Activated B cell treated with CpG ODN at 0.5 μM for 24 hours (primary cell): ENCODE data around the gene CYB5B. TPM values are rescaled to one million over a fixed set of nuclear protein-coding genes. Genes with fewer than 3 reads are reported as not detected.

Source experiments
- ATAC-seq: fragments of 200-7000 bp; cut with Tn5 transposase; one replicate; pipeline ENCODE4 v1.10.0; 2021; ENCODE audit warnings: low read depth, mild to moderate bottlenecking, moderate library complexity
- CTCF ChIA-PET: fragments of 350-600 bp; sonication (Branson Sonifier 250); formaldehyde crosslinking; loops from one replicate; lab custom pipeline; 2021; ENCODE audit warnings: antibody characterized with exemption; lab: Charles Lee
- POLR2A ChIA-PET: fragments of 350-600 bp; sonication (Branson Sonifier 250); formaldehyde crosslinking; loops from one replicate; lab custom pipeline; 2021; ENCODE audit warnings: antibody characterized with exemption; lab: Charles Lee
- DNase-seq: peaks from one replicate; pipeline ENCODE4 v3.0.0; 2022
- H3K27ac Mint-ChIP-seq: one replicate; pipeline ENCODE4 v1.8.0; 2020; ENCODE audit warnings: mixed read lengths
- H3K27me3 Mint-ChIP-seq: one replicate; pipeline ENCODE4 v1.8.0; 2021; ENCODE audit warnings: mixed read lengths
- H3K36me3 Mint-ChIP-seq: one replicate; pipeline ENCODE4 v1.8.0; 2021; ENCODE audit warnings: low read depth, mixed read lengths
- H3K4me1 Mint-ChIP-seq: one replicate; pipeline ENCODE4 v1.8.0; 2021; ENCODE audit warnings: mixed read lengths
- H3K4me3 Mint-ChIP-seq: one replicate; pipeline ENCODE4 v1.8.0; 2020; ENCODE audit warnings: mild to moderate bottlenecking, mixed read lengths
- H3K9me3 Mint-ChIP-seq: one replicate; pipeline ENCODE4 v1.8.0; 2020; ENCODE audit warnings: mixed read lengths
- CTCF ChIP-seq: fragments of 200-600 bp; IDR thresholded peaks from one replicate; pipeline ENCODE4 v1.8.0; 2022; ENCODE audit warnings: antibody characterized with exemption, mild to moderate bottlenecking
- intact Hi-C: fragments of 100-400 bp; cut with micrococcal nuclease; formaldehyde crosslinking; loops from one replicate; pipeline ENCODE4 v1.15.1; 2024
- total RNA-seq: library from RNA; stranded (reverse); gene quantifications from 2 replicates; pipeline ENCODE4 v1.2.3, GENCODE V29; 2022

Gene CYB5B
- total RNA-seq, 1 donor from 2014 or later, result 115 TPM

- no peak overlapping the region for H3K4me3 Mint-ChIP-seq
- no peak for ATAC-seq
- DNase-seq, result no peak
- ChIA-PET CTCF (no interaction called here), POLR2A (no interaction called here)
- no peaks in the 10 kb centered on the region for H3K36me3 Mint-ChIP-seq
- H3K27ac Mint-ChIP-seq, result no peak overlapping the region
- H3K9me3 Mint-ChIP-seq, result no peaks in the 10 kb centered on the region
- H3K27me3 Mint-ChIP-seq, result no peaks in the 10 kb centered on the region
- no peak for TF ChIP-seq CTCF
- H3K4me1 Mint-ChIP-seq, result peaks cover 6% of the 10 kb centered on the region
- intact Hi-C loops, result no loop called here
These were observed 61.4 kb downstream of the CYB5B start for GRCh38 chr16:69485816-69486215.

GRCh38 chr16:69486272-69486671 lies 61.9 kb downstream of the CYB5B start:
- no peaks in the 10 kb centered on the region for H3K9me3 Mint-ChIP-seq
- TF ChIP-seq CTCF, result no peak
- no peaks in the 10 kb centered on the region for H3K36me3 Mint-ChIP-seq
- DNase-seq, result no peak
- no peak overlapping the region for H3K4me3 Mint-ChIP-seq
- intact Hi-C loops, result no loop called here
- CTCF ChIA-PET, result no interaction called here
- POLR2A ChIA-PET, result no interaction called here
- no peak overlapping the region for H3K27ac Mint-ChIP-seq
- ATAC-seq, result no peak
- H3K27me3 Mint-ChIP-seq, result no peaks in the 10 kb centered on the region
- H3K4me1 Mint-ChIP-seq, result peaks cover 4% of the 10 kb centered on the region

GRCh38 chr16:69486724-69487123 lies 62.3 kb downstream of the CYB5B start:
- Mint-ChIP-seq H3K9me3 (no peaks in the 10 kb centered on the region), H3K4me3 (no peak overlapping the region)
- no peak for ATAC-seq

GRCh38 chr16:69490707-69491324 lies 66.4 kb downstream of the CYB5B start:
- intact Hi-C loops, result no loop called here
- TF ChIP-seq CTCF, result no peak
- DNase-seq (no peak), ATAC-seq (no peak)
- H3K27me3 Mint-ChIP-seq, result no peaks in the 10 kb centered on the region
- H3K4me3 Mint-ChIP-seq, result no peak overlapping the region
- no peaks in the 10 kb centered on the region for H3K36me3 Mint-ChIP-seq
- H3K27ac Mint-ChIP-seq, result no peak overlapping the region
- H3K9me3 Mint-ChIP-seq, result no peaks in the 10 kb centered on the region
- ChIA-PET CTCF (no interaction called here), POLR2A (no interaction called here)
- H3K4me1 Mint-ChIP-seq, result no peaks in the 10 kb centered on the region

More at GRCh38 chr16:69486724-69487123, 62.3 kb downstream of the CYB5B start:
- intact Hi-C loops, result no loop called here
- DNase-seq, result no peak
- no peak for TF ChIP-seq CTCF
- no peak overlapping the region for H3K27ac Mint-ChIP-seq
- no peaks in the 10 kb centered on the region for H3K27me3 Mint-ChIP-seq
- POLR2A ChIA-PET, result no interaction called here
- CTCF ChIA-PET, result no interaction called here
- H3K36me3 Mint-ChIP-seq, result no peaks in the 10 kb centered on the region
- H3K4me1 Mint-ChIP-seq, result peaks cover 1% of the 10 kb centered on the region

- no peak for TF ChIP-seq CTCF
- ATAC-seq (no peak), DNase-seq (no peak)
- intact Hi-C loops, result no loop called here
- POLR2A ChIA-PET, result no interaction called here
- H3K4me1 Mint-ChIP-seq, result no peaks in the 10 kb centered on the region
- H3K27ac Mint-ChIP-seq, result no peak overlapping the region
- CTCF ChIA-PET, result no interaction called here
- no peaks in the 10 kb centered on the region for H3K36me3 Mint-ChIP-seq
- no peak overlapping the region for H3K4me3 Mint-ChIP-seq
- H3K27me3 Mint-ChIP-seq, result no peaks in the 10 kb centered on the region
- no peaks in the 10 kb centered on the region for H3K9me3 Mint-ChIP-seq
These were observed 70.6 kb downstream of the CYB5B start for GRCh38 chr16:69494991-69495392.
